NCI-H524 (cell line): ENCODE results near the gene IGFBP1.
"Not testable (repeated sequence)": the region's sequence is repeated elsewhere in the genome, so short reads cannot be mapped to it uniquely, and the experiment has no call there.

Source experiments
- DNase-seq, 2 experiments: peaks; one replicate each; lab custom pipeline; 2025; lab: John Stamatoyannopoulos, UW

The IGFBP1 gene

GRCh38 chr7:45938626-45939302 is 50.5 kb downstream of the IGFBP1 start:
- no peak for DNase-seq

DNA sequence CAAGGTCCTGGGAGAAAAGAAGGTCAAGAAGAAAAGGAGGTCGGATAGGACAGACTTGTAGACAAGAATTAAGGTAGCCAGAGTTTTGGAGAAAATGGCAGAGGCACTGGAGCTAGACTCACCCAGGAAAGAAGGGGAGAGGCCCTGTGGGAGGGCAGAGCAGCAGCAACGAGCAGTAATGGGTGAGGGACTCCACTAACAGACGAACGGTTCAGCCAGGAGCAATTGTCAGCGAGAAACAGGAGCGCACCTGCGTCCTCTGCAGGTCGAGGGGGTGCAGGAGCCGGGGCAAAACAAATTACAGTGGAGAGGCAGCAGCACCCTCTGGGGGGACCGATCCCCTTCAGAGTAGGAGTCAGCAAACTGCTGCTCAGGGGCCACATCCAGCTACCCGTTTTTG is 51.3 kb downstream of the IGFBP1 start:
- DNase-seq, result no peak

- DNase-seq, result not testable (repeated sequence)
These were observed 52.0 kb downstream of the IGFBP1 start for GRCh38 chr7:45940237-45940781.

GRCh38 chr7:45940939-45941338 is 52.7 kb downstream of the IGFBP1 start:
- no peak for DNase-seq
